H4 (cell line): ENCODE measurements around the gene LRRC36. TPM values are rescaled to one million over a fixed set of nuclear protein-coding genes. Genes with fewer than 3 reads are reported as not detected.
A peak's percentile ranks its signal among the peaks of the same experiment; 100 is the strongest.

ENCODE experiments used
- DNase-seq: peaks from one replicate; pipeline ENCODE4 v3.0.0-alpha.2; 2015; ENCODE audit warnings: low spot score
- total RNA-seq: library from RNA; depleted of rRNA; stranded (reverse); fragments of >200 nt; shearing (Covaris generic); gene quantifications from 2 replicates; pipeline ENCODE4 v1.2.3, GENCODE V29; 2014; rRNA removed

The LRRC36 gene
- total RNA-seq, result 0.79 TPM in 1 of 2 replicates, not detected in the other

- no peak for DNase-seq
Observed at GRCh38 chr16:67326472-67327309, at the start of gene LRRC36, which contains the start of gene KCTD19. Gene LRRC36 (plus strand): TSS chr16:67326815. CDS start chr16:67326863, 48 bp downstream. Gene KCTD19 (minus strand): TSS chr16:67326741. CDS start chr16:67326707, 34 bp downstream.

- DNase-seq, result peak; percentile 99
Observed at GRCh38 chr16:67277294-67277998, 49.2 kb upstream of the LRRC36 start.

- peak; percentile 72 for DNase-seq
Observed at GRCh38 chr16:67277999-67278772, 48.4 kb upstream of the LRRC36 start.

- DNase-seq, result no peak
Observed at GRCh38 chr16:67278773-67279295, 47.8 kb upstream of the LRRC36 start.

GRCh38 chr16:67279296-67280089, 47.1 kb upstream of the LRRC36 start, which contains the start of gene PLEKHG4:
Gene PLEKHG4 (plus strand): TSS chr16:67279532. CDS start chr16:67280045, 513 bp downstream.
- DNase-seq, result no peak

- DNase-seq, result no peak
Observed at GRCh38 chr16:67280090-67281015, 46.3 kb upstream of the LRRC36 start.

GRCh38 chr16:67281536-67282446, 44.8 kb upstream of the LRRC36 start:
- no peak for DNase-seq

- no peak for DNase-seq
Observed at GRCh38 chr16:67282447-67282805, 44.2 kb upstream of the LRRC36 start.

GRCh38 chr16:67283039-67283825, 43.4 kb upstream of the LRRC36 start:
- DNase-seq, result no peak

GRCh38 chr16:67283826-67284555, 42.6 kb upstream of the LRRC36 start:
- no peak for DNase-seq

GRCh38 chr16:67284699-67285646, 41.6 kb upstream of the LRRC36 start:
- peak; percentile 49 for DNase-seq

- DNase-seq, result no peak
Observed at GRCh38 chr16:67286441-67287235, 40.0 kb upstream of the LRRC36 start.

- no peak for DNase-seq
Observed at GRCh38 chr16:67287960-67288359, 38.7 kb upstream of the LRRC36 start.

- DNase-seq, result no peak
Observed at GRCh38 chr16:67291461-67291860, 35.2 kb upstream of the LRRC36 start.

GRCh38 chr16:67294171-67294757, 32.4 kb upstream of the LRRC36 start:
- DNase-seq, result no peak
